Neural cell (in vitro differentiated cells): ENCODE results near the gene MRPL36. TPM values are rescaled to one million over a fixed set of nuclear protein-coding genes. Genes with fewer than 3 reads are reported as not detected.

Experiments
- H2AFZ ChIP-seq: fragments of 200-600, 300-800 bp; sonication (generic), shearing (Covaris generic); 2 replicates; pipeline ENCODE4 v1.6.0; 2014; ENCODE audit warnings: low read depth, mild to moderate bottlenecking, antibody characterized with exemption, low read length, moderate library complexity
- H3F3A ChIP-seq: fragments of 200-600 bp; shearing (Covaris generic); 2 replicates; pipeline ENCODE4 v1.6.1; 2016; ENCODE audit warnings: mild to moderate bottlenecking, moderate library complexity, mixed read lengths, antibody characterized with exemption, low read length; ENCODE audit not compliant: insufficient read depth, poor library complexity, severe bottlenecking
- H3K27ac ChIP-seq: fragments of 200-600, 300-800 bp; sonication (generic), shearing (Covaris generic); 2 replicates; pipeline ENCODE4 v1.5.1; 2014; ENCODE audit warnings: mild to moderate bottlenecking, low read length, moderate library complexity
- H3K27me3 ChIP-seq: fragments of 300-800, 200-600 bp; sonication (generic), shearing (Covaris generic); 2 replicates; pipeline ENCODE4 v1.6.0; 2014; ENCODE audit warnings: mild to moderate bottlenecking, low read depth, low read length, moderate library complexity; ENCODE audit not compliant: insufficient read depth
- H3K36me3 ChIP-seq: fragments of 300-800, 200-600 bp; sonication (generic), shearing (Covaris generic); 2 replicates; pipeline ENCODE4 v1.5.1; 2014; ENCODE audit warnings: mild to moderate bottlenecking, antibody characterized with exemption, low read length, moderate library complexity; ENCODE audit not compliant: insufficient read depth
- H3K4me2 ChIP-seq: fragments of 300-800, 200-600 bp; sonication (generic), shearing (Covaris generic); 2 replicates; pipeline ENCODE4 v1.6.0; 2014; ENCODE audit warnings: mild to moderate bottlenecking, low read length
- H3K4me3 ChIP-seq: fragments of 300-800, 200-600 bp; sonication (generic), shearing (Covaris generic); 2 replicates; pipeline ENCODE4 v1.5.1; 2014; ENCODE audit warnings: mild to moderate bottlenecking, low read length, moderate library complexity
- H3K79me2 ChIP-seq: fragments of 200-600 bp; shearing (Covaris generic); replicated peaks from 2 replicates; pipeline ENCODE4 v1.6.0; 2014; ENCODE audit warnings: mild to moderate bottlenecking, low read length, moderate library complexity; ENCODE audit not compliant: insufficient read depth
- H3K9ac ChIP-seq: fragments of 300-800, 200-600 bp; sonication (generic), shearing (Covaris generic); 2 replicates; pipeline ENCODE4 v1.6.1; 2016; ENCODE audit warnings: mild to moderate bottlenecking, low read length, mixed read lengths
- H3K9me2 ChIP-seq: fragments of 200-600 bp; shearing (Covaris generic); 2 replicates; pipeline ENCODE4 v1.6.1; 2016; ENCODE audit warnings: mild to moderate bottlenecking, low read length, mixed read lengths; ENCODE audit not compliant: insufficient read depth
- H3K9me3 ChIP-seq: fragments of 200-600, 300-800 bp; sonication (generic), shearing (Covaris generic); 2 replicates; pipeline ENCODE4 v1.6.1; 2016; ENCODE audit warnings: mild to moderate bottlenecking, mixed run types, low read length, moderate library complexity, mixed read lengths
- H4K20me1 ChIP-seq: fragments of 200-600 bp; shearing (Covaris generic); 2 replicates; pipeline ENCODE4 v1.6.1; 2016; ENCODE audit warnings: mild to moderate bottlenecking, mixed run types; ENCODE audit not compliant: insufficient read depth
- CTCF ChIP-seq: fragments of 450-650 bp; IDR thresholded peaks from 2 replicates; pipeline ENCODE4 v1.5.1; 2014; ENCODE audit warnings: antibody characterized with exemption, mild to moderate bottlenecking, moderate library complexity; ENCODE audit not compliant: poor library complexity, severe bottlenecking
- EP300 ChIP-seq: fragments of 450-650 bp; conservative IDR thresholded peaks from 2 replicates; pipeline ENCODE4 v1.6.1; 2014; ENCODE audit warnings: antibody characterized with exemption, mild to moderate bottlenecking, moderate library complexity; ENCODE audit not compliant: poor library complexity, severe bottlenecking
- EZH2 ChIP-seq: fragments of 200-600, 300-800 bp; shearing (Covaris generic), sonication (generic); IDR thresholded peaks from 2 replicates; pipeline ENCODE4 v1.6.1; 2014; ENCODE audit warnings: antibody characterized with exemption, low read length, borderline replicate concordance, mild to moderate bottlenecking; ENCODE audit not compliant: insufficient read depth, poor library complexity, severe bottlenecking
- MXI1 ChIP-seq: fragments of 450-650 bp; conservative IDR thresholded peaks from 2 replicates; pipeline ENCODE4 v1.6.1; 2014; ENCODE audit warnings: antibody characterized with exemption, mild to moderate bottlenecking; ENCODE audit not compliant: poor library complexity, severe bottlenecking
- POLR2AphosphoS5 ChIP-seq: IDR thresholded peaks from 2 replicates; pipeline ENCODE4 v1.6.1; 2012
- RAD21 ChIP-seq: fragments of 450-650 bp; conservative IDR thresholded peaks from 2 replicates; pipeline ENCODE4 v1.6.1; 2014; ENCODE audit warnings: antibody characterized with exemption, mild to moderate bottlenecking, moderate library complexity
- REST ChIP-seq: IDR thresholded peaks from 2 replicates; pipeline ENCODE4 v1.6.1; 2012; ENCODE audit warnings: borderline replicate concordance
- SMC3 ChIP-seq: fragments of 450-650 bp; conservative IDR thresholded peaks from 2 replicates; pipeline ENCODE4 v1.6.1; 2014; ENCODE audit warnings: antibody characterized with exemption, mild to moderate bottlenecking, moderate library complexity; ENCODE audit not compliant: poor library complexity
- TAF1 ChIP-seq: IDR thresholded peaks from 2 replicates; pipeline ENCODE4 v1.6.1; 2012; ENCODE audit warnings: low read depth
- polyA plus RNA-seq: library from polyadenylated mRNA; depleted of rRNA; stranded (reverse); fragments of >200 nt; gene quantifications from 2 replicates; pipeline ENCODE4 v1.2.3, GENCODE V29; 2014

The MRPL36 gene
- polyA plus RNA-seq, 1 donor from 2014 or later: 51.9 TPM

GRCh38 chr5:1794901-1795290 lies 4.7 kb downstream of the MRPL36 start:
- H3K36me3 ChIP-seq: no peaks in the 10 kb centered on the region
- H3K9me3 ChIP-seq: no peaks in the 10 kb centered on the region
- no peak overlapping the region for H3K4me2 ChIP-seq
- H3K4me3 ChIP-seq: no peak overlapping the region
- no peak overlapping the region for H3K9ac ChIP-seq
- H3K27ac ChIP-seq: no peak overlapping the region
- no peaks in the 10 kb centered on the region for H3K9me2 ChIP-seq
- H4K20me1 ChIP-seq: no peaks in the 10 kb centered on the region
- H3K27me3 ChIP-seq: no peaks in the 10 kb centered on the region
- H2AFZ ChIP-seq: no peak overlapping the region
- H3K79me2 ChIP-seq: peaks cover 3% of the 10 kb centered on the region
- H3F3A ChIP-seq: no peaks in the 10 kb centered on the region
- TF ChIP-seq EP300: no peak
- TF ChIP-seq POLR2AphosphoS5: no peak
- no peak for TF ChIP-seq EZH2
- no peak for TF ChIP-seq SMC3
- TF ChIP-seq TAF1: no peak
- no peak for TF ChIP-seq CTCF
- no peak for TF ChIP-seq RAD21
- no peak for TF ChIP-seq MXI1
- TF ChIP-seq REST: no peak

- Histone ChIP-seq H3K27me3 (no peaks in the 10 kb centered on the region), H3K79me2 (peaks cover 3% of the 10 kb centered on the region), H3K4me2 (no peak overlapping the region), H3K36me3 (no peaks in the 10 kb centered on the region), H3K9me3 (no peaks in the 10 kb centered on the region), H4K20me1 (no peaks in the 10 kb centered on the region), H3K9me2 (no peaks in the 10 kb centered on the region), H3K4me3 (no peak overlapping the region), H3K9ac (no peak overlapping the region), H3K27ac (no peak overlapping the region), H2AFZ (no peak overlapping the region), H3F3A (no peaks in the 10 kb centered on the region)
- TF ChIP-seq MXI1 (no peak), TAF1 (no peak), CTCF (no peak), REST (no peak), RAD21 (no peak), EP300 (no peak), SMC3 (no peak), POLR2AphosphoS5 (no peak), EZH2 (no peak)
These were observed 5.4 kb downstream of the MRPL36 start for GRCh38 chr5:1793966-1794900.
